H9 (cell line): ENCODE measurements around the gene ITIH4. TPM values are rescaled to one million over a fixed set of nuclear protein-coding genes. Genes with fewer than 3 reads are reported as not detected.

Experiments
- DNase-seq: peaks from one replicate; pipeline ENCODE4 v3.0.0-alpha.2; 2017
- H2AFZ ChIP-seq: one replicate; pipeline ENCODE4 v1.6.1; 2013; ENCODE audit warnings: mild to moderate bottlenecking, low read length, control low read depth, moderate library complexity
- H2AK5ac ChIP-seq: 2 replicates; pipeline ENCODE4 v1.6.1; 2013; ENCODE audit warnings: low read length, control low read depth, mixed read lengths; ENCODE audit not compliant: insufficient read length
- H2BK120ac ChIP-seq: one replicate; pipeline ENCODE4 v1.6.1; 2013; ENCODE audit warnings: low read depth, mild to moderate bottlenecking, low read length, control low read depth, inconsistent platforms; ENCODE audit not compliant: poor library complexity, severe bottlenecking
- H2BK12ac ChIP-seq: 2 replicates; pipeline ENCODE4 v1.6.1; 2013; ENCODE audit warnings: low read length, control low read depth, mixed read lengths, low read depth; ENCODE audit not compliant: insufficient read length
- H2BK15ac ChIP-seq: 2 replicates; pipeline ENCODE4 v1.6.1; 2013; ENCODE audit warnings: low read depth, low read length, control low read depth
- H2BK20ac ChIP-seq: one replicate; pipeline ENCODE4 v1.6.1; 2013; ENCODE audit warnings: low read depth, mild to moderate bottlenecking, low read length, control low read depth, inconsistent platforms; ENCODE audit not compliant: poor library complexity, severe bottlenecking
- H2BK5ac ChIP-seq: 2 replicates; pipeline ENCODE4 v1.6.1; 2013; ENCODE audit warnings: low read length, control low read depth, mixed read lengths; ENCODE audit not compliant: insufficient read length
- H3K14ac ChIP-seq: 2 replicates; pipeline ENCODE4 v1.6.1; 2013; ENCODE audit warnings: low read length, control low read depth; ENCODE audit not compliant: insufficient read depth
- H3K18ac ChIP-seq: 2 replicates; pipeline ENCODE4 v1.6.1; 2013; ENCODE audit warnings: low read depth, mild to moderate bottlenecking, mixed read lengths, low read length, control low read depth; ENCODE audit not compliant: insufficient read length
- H3K23ac ChIP-seq: 2 replicates; pipeline ENCODE4 v1.6.1; 2013; ENCODE audit warnings: low read length, control low read depth, mixed read lengths, low read depth; ENCODE audit not compliant: insufficient read length
- H3K23me2 ChIP-seq: 2 replicates; pipeline ENCODE4 v1.6.1; 2013; ENCODE audit warnings: low read depth, mild to moderate bottlenecking, mixed read lengths, low read length, control low read depth; ENCODE audit not compliant: insufficient read length, poor library complexity, severe bottlenecking
- H3K27ac ChIP-seq: 2 replicates; pipeline ENCODE4 v1.5.1; 2013; ENCODE audit warnings: low read length, control low read depth, mixed read lengths, low read depth; ENCODE audit not compliant: insufficient read length
- H3K27me3 ChIP-seq: 2 replicates; pipeline ENCODE4 v1.6.1; 2013; ENCODE audit warnings: low read length, control low read depth, inconsistent platforms; ENCODE audit not compliant: insufficient read depth
- H3K4ac ChIP-seq: 2 replicates; pipeline ENCODE4 v1.6.1; 2013; ENCODE audit warnings: low read depth, mild to moderate bottlenecking, control low read depth, inconsistent platforms, low read length, moderate library complexity
- H3K4me1 ChIP-seq: 2 replicates; pipeline ENCODE4 v1.6.1; 2013; ENCODE audit warnings: low read length, control low read depth, inconsistent platforms; ENCODE audit not compliant: insufficient read depth
- H3K4me2 ChIP-seq: 2 replicates; pipeline ENCODE4 v1.6.1; 2013; ENCODE audit warnings: low read length, control low read depth, mixed read lengths; ENCODE audit not compliant: insufficient read length, insufficient read depth
- H3K56ac ChIP-seq: 2 replicates; pipeline ENCODE4 v1.6.1; 2013; ENCODE audit warnings: low read depth, mild to moderate bottlenecking, mixed read lengths, low read length, control low read depth; ENCODE audit not compliant: insufficient read length
- H3K79me1 ChIP-seq: 2 replicates; pipeline ENCODE4 v1.6.1; 2013; ENCODE audit warnings: low read depth, mild to moderate bottlenecking, moderate library complexity, low read length, control low read depth, inconsistent platforms; ENCODE audit not compliant: insufficient read depth, poor library complexity, severe bottlenecking
- H3K79me2 ChIP-seq: 2 replicates; pipeline ENCODE4 v1.6.1; 2013; ENCODE audit warnings: low read length, control low read depth, inconsistent platforms; ENCODE audit not compliant: insufficient read depth
- H3K9ac ChIP-seq: 2 replicates; pipeline ENCODE4 v1.6.1; 2013; ENCODE audit warnings: low read length, control low read depth, mixed read lengths; ENCODE audit not compliant: insufficient read length; ENCODE audit errors: extremely low read depth
- H3K9me3 ChIP-seq: one replicate; pipeline ENCODE4 v1.6.1; 2013; ENCODE audit warnings: low read depth, low read length, inconsistent platforms; ENCODE audit not compliant: control insufficient read depth
- H3T11ph ChIP-seq: one replicate; pipeline ENCODE4 v1.6.1; 2013; ENCODE audit warnings: mild to moderate bottlenecking, low read length, control low read depth, inconsistent platforms
- H4K20me1 ChIP-seq: one replicate; pipeline ENCODE4 v1.6.1; 2013; ENCODE audit not compliant: control insufficient read depth, insufficient read length, insufficient read depth
- H4K5ac ChIP-seq: 2 replicates; pipeline ENCODE4 v1.6.1; 2013; ENCODE audit warnings: low read depth, mild to moderate bottlenecking, mixed read lengths, low read length, control low read depth; ENCODE audit not compliant: insufficient read length
- H4K8ac ChIP-seq: replicated peaks from 2 replicates; pipeline ENCODE4 v1.6.1; 2013; ENCODE audit warnings: low read length, control low read depth, mixed read lengths, low read depth; ENCODE audit not compliant: insufficient read length
- H4K91ac ChIP-seq: 2 replicates; pipeline ENCODE4 v1.6.1; 2013; ENCODE audit warnings: low read depth, mild to moderate bottlenecking, moderate library complexity, mixed read lengths, low read length, control low read depth; ENCODE audit not compliant: insufficient read length
- H3K27ac Mint-ChIP-seq, 3 experiments: 2 replicates in 2 of 3; 3 replicates in 1 of 3; pipeline ENCODE4 v1.8.0; 2020 to 2021; ENCODE audit warnings: mixed read lengths in 3 of 3, mild to moderate bottlenecking in 1 of 3, moderate library complexity in 1 of 3
- H3K27me3 Mint-ChIP-seq: 2 replicates; pipeline ENCODE4 v1.8.0; 2021; ENCODE audit warnings: low read depth, mild to moderate bottlenecking, moderate library complexity, mixed read lengths
- H3K36me3 Mint-ChIP-seq, 3 experiments: 2 replicates in 2 of 3; 3 replicates in 1 of 3; pipeline ENCODE4 v1.8.0; 2020 to 2021; ENCODE audit warnings: low read depth in 3 of 3, mixed read lengths in 3 of 3; ENCODE audit not compliant: insufficient read depth in 1 of 3
- H3K4me1 Mint-ChIP-seq, 2 experiments: 2 replicates each; pipeline ENCODE4 v1.8.0; 2020; ENCODE audit warnings: mixed read lengths in 2 of 2
- H3K4me3 Mint-ChIP-seq, 2 experiments: 2 replicates in 1 of 2; 3 replicates in 1 of 2; pipeline ENCODE4 v1.8.0; 2020 to 2021; ENCODE audit warnings: mild to moderate bottlenecking in 2 of 2, mixed read lengths in 2 of 2, moderate library complexity in 1 of 2
- H3K9me3 Mint-ChIP-seq, 2 experiments: 2 replicates in 1 of 2; 3 replicates in 1 of 2; pipeline ENCODE4 v1.8.0; 2020; ENCODE audit warnings: mild to moderate bottlenecking in 2 of 2, mixed read lengths in 2 of 2, moderate library complexity in 1 of 2
- WGBS: extraction: QIAGEN DNeasy Blood & Tissue Kit; methylation state at CpG from one replicate; pipeline ENCODE4 v1.1.7; 2013; ENCODE audit warnings: missing lambda C conversion rate, low lambda C conversion rate, mixed read lengths; ENCODE audit not compliant: insufficient read length; ENCODE audit errors: extremely low coverage; 5-methylcytosine and 5-hydroxymethylcytosine counted together
- total RNA-seq: library from RNA; stranded (reverse); gene quantifications from 2 replicates; pipeline ENCODE4 v1.2.1, GENCODE V29; 2021
- TF ChIP-seq, protein P1 (sequence below): fragments of 200-600 bp; sonication (generic); conservative IDR thresholded peaks from 3 replicates; pipeline ENCODE4 v1.8.0; 2021; ENCODE audit warnings: antibody characterized with exemption, mild to moderate bottlenecking

ITIH4 gene
- total RNA-seq, 1 experiment from 2014 or later, result 3.0 TPM

DNA sequence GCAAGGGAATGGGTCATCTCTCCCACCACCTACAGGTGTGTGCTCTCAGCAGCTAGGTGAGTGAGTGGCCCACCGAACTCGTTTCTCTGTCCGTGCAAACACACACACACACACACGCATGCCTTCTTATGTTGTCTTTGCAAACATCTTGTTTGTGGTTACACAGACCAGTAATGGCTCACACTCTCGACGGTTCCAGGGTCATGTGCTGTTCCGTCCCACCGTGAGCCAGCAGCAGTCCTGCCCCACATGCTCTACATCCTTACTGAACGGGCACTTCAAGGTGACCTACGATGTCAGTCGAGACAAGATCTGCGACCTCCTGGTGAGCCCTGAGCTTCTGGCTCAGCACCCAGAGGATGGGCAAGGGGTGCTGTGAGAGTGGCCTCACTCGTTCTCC lies 48.7 kb downstream of the ITIH4 start:
- Mint-ChIP-seq H3K4me1 (peaks cover 12 to 13% of the 10 kb centered on the region in 2 experiments), H3K27ac (no peak overlapping the region), H3K9me3 (no peaks in the 10 kb centered on the region), H3K4me3 (no peak overlapping the region), H3K36me3 (no peaks in the 10 kb centered on the region; a peak in 1 of 7 replicates), H3K27me3 (peaks cover 4% of the 10 kb centered on the region)
- Histone ChIP-seq H4K8ac (no peak overlapping the region), H2BK15ac (no peak overlapping the region), H4K91ac (no peak overlapping the region), H3K79me2 (no peaks in the 10 kb centered on the region), H3K4ac (no peak overlapping the region), H4K5ac (no peak overlapping the region), H3K79me1 (no peaks in the 10 kb centered on the region), H2BK12ac (no peak overlapping the region), H3K56ac (no peak overlapping the region), H3K23ac (no peak overlapping the region), H3K4me1 (peaks cover 3% of the 10 kb centered on the region), H2BK120ac (no peak overlapping the region), H3K23me2 (no peaks in the 10 kb centered on the region), H3K14ac (no peak overlapping the region; the same call in 1 of the 2 replicates), H3T11ph (no peak overlapping the region), H3K27me3 (no peaks in the 10 kb centered on the region), H2AK5ac (no peak overlapping the region), H4K20me1 (no peaks in the 10 kb centered on the region), H3K18ac (no peak overlapping the region), H3K9ac (no peak overlapping the region), H3K27ac (no peak overlapping the region), H3K9me3 (no peaks in the 10 kb centered on the region), H2BK5ac (no peak overlapping the region), H2BK20ac (no peak overlapping the region), H3K4me2 (no peak overlapping the region), H2AFZ (no peak overlapping the region)
- TF ChIP-seq, protein P1, sequence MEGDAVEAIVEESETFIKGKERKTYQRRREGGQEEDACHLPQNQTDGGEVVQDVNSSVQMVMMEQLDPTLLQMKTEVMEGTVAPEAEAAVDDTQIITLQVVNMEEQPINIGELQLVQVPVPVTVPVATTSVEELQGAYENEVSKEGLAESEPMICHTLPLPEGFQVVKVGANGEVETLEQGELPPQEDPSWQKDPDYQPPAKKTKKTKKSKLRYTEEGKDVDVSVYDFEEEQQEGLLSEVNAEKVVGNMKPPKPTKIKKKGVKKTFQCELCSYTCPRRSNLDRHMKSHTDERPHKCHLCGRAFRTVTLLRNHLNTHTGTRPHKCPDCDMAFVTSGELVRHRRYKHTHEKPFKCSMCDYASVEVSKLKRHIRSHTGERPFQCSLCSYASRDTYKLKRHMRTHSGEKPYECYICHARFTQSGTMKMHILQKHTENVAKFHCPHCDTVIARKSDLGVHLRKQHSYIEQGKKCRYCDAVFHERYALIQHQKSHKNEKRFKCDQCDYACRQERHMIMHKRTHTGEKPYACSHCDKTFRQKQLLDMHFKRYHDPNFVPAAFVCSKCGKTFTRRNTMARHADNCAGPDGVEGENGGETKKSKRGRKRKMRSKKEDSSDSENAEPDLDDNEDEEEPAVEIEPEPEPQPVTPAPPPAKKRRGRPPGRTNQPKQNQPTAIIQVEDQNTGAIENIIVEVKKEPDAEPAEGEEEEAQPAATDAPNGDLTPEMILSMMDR, result no peak
- WGBS, result no CpG with 5 or more reads among the region's 13 CpGs
- DNase-seq, result peak; percentile 24
